Endothelial cell of umbilical vein (primary cell): ENCODE data around the gene TRAPPC6A. TPM values are rescaled to one million over a fixed set of nuclear protein-coding genes. Genes with fewer than 3 reads are reported as not detected.

Experiments used
- BruUV-seq: library from RNA; stranded (reverse); fragments of 400-500 nt; replicated peaks from 2 replicates; lab custom pipeline; 2021; lab: Mats Ljungman, UMichigan
- CTCF ChIA-PET: fragments of 300-600, 350-600 bp; sonication (Branson Sonifier 250); formaldehyde crosslinking; loops from one replicate; lab custom pipeline; 2021; ENCODE audit warnings: antibody characterized with exemption, inconsistent platforms; lab: Charles Lee
- POLR2A ChIA-PET: fragments of 300-600, 350-600 bp; sonication (Branson Sonifier 250); formaldehyde crosslinking; loops from one replicate; lab custom pipeline; 2021; ENCODE audit warnings: antibody characterized with exemption, inconsistent platforms; lab: Charles Lee
- DNase-seq: peaks from one replicate; pipeline ENCODE4 v3.0.0-alpha.2; 2011; ENCODE audit warnings: low read depth, low spot score
- FAIRE-seq: peaks from 2 replicates; lab custom pipeline; 2011; peaks lifted over from hg19 to GRCh38; lab: Jason Lieb, UNC
- H2AFZ ChIP-seq: 2 replicates; pipeline ENCODE4 v1.6.0; 2012; ENCODE audit warnings: low read depth, low read length, control low read depth, inconsistent platforms
- H3K27ac ChIP-seq: 2 replicates; pipeline ENCODE4 v1.5.1; 2011; ENCODE audit warnings: low read depth, mild to moderate bottlenecking, control low read depth, low read length, moderate library complexity; ENCODE audit not compliant: insufficient read depth
- H3K27me3 ChIP-seq, 2 experiments: 2 replicates each; pipeline versions ENCODE4 v1.6.0 to v1.6.1; 2011; ENCODE audit warnings: low read length in 2 of 2, mixed read lengths in 1 of 2; ENCODE audit not compliant: control insufficient read depth in 2 of 2, insufficient read depth in 2 of 2
- H3K36me3 ChIP-seq, 2 experiments: 2 replicates in 1 of 2; 3 replicates in 1 of 2; pipeline ENCODE4 v1.5.1; 2011; ENCODE audit warnings: low read length in 2 of 2, mild to moderate bottlenecking in 1 of 2, moderate library complexity in 1 of 2; ENCODE audit not compliant: control insufficient read depth in 2 of 2, insufficient read depth in 2 of 2; ENCODE audit errors: extremely low read depth in 1 of 2
- H3K4me1 ChIP-seq: 3 replicates; pipeline ENCODE4 v1.5.1; 2011; ENCODE audit warnings: mild to moderate bottlenecking, low read length; ENCODE audit not compliant: control insufficient read depth, insufficient read depth; ENCODE audit errors: extremely low read depth
- H3K4me2 ChIP-seq: 2 replicates; pipeline ENCODE4 v1.6.1; 2011; ENCODE audit warnings: low read length, control low read depth, mixed read lengths; ENCODE audit not compliant: insufficient read depth
- H3K4me3 ChIP-seq, 3 experiments: fragments of 200-600 bp in 1 of 3; sonication (generic), shearing (Covaris generic) in 1 of 3; replicated peaks in 1 of 3; 2 replicates each; pipeline ENCODE4 v1.5.1; 2011 to 2016; ENCODE audit warnings: control low read depth in 3 of 3, low read length in 3 of 3, mild to moderate bottlenecking in 2 of 3, inconsistent platforms in 1 of 3, low read depth in 1 of 3, moderate library complexity in 1 of 3; ENCODE audit not compliant: insufficient read depth in 1 of 3
- H3K79me2 ChIP-seq: 2 replicates; pipeline ENCODE4 v1.6.0; 2012; ENCODE audit warnings: low read length, inconsistent platforms; ENCODE audit not compliant: control insufficient read depth, insufficient read depth
- H3K9ac ChIP-seq: replicated peaks from 2 replicates; pipeline ENCODE3; 2011; ENCODE audit warnings: low read length, control low read depth; ENCODE audit not compliant: insufficient read depth; ENCODE audit errors: extremely low read depth
- H3K9me1 ChIP-seq: replicated peaks from 3 replicates; pipeline ENCODE4 v1.6.0; 2011; ENCODE audit warnings: mild to moderate bottlenecking, low read length; ENCODE audit not compliant: control insufficient read depth, insufficient read depth; ENCODE audit errors: extremely low read depth
- H3K9me3 ChIP-seq: replicated peaks from 2 replicates; pipeline ENCODE4 v1.5.1; 2012; ENCODE audit warnings: low read length, inconsistent platforms; ENCODE audit not compliant: control insufficient read depth, insufficient read depth
- H4K20me1 ChIP-seq: replicated peaks from 2 replicates; pipeline ENCODE3; 2011; ENCODE audit warnings: mild to moderate bottlenecking, low read length; ENCODE audit not compliant: control insufficient read depth, insufficient read depth; ENCODE audit errors: extremely low read depth
- CTCF ChIP-seq, 2 donors: IDR thresholded peaks; 1 replicate in 1 of 2; 2 replicates in 1 of 2; pipeline ENCODE4 v1.5.1; 2011; ENCODE audit warnings: low read length in 2 of 2, mild to moderate bottlenecking in 2 of 2, moderate library complexity in 2 of 2, control low read depth in 1 of 2, inconsistent platforms in 1 of 2, low read depth in 1 of 2; ENCODE audit not compliant: insufficient read depth in 1 of 2; ENCODE audit errors: extremely low read depth in 1 of 2
- EZH2 ChIP-seq: IDR thresholded peaks from 2 replicates; pipeline ENCODE4 v1.6.1; 2012; ENCODE audit warnings: borderline replicate concordance, low read depth, mild to moderate bottlenecking, moderate library complexity, low read length, inconsistent platforms; ENCODE audit not compliant: severe bottlenecking
- FOS ChIP-seq: IDR thresholded peaks from 2 replicates; pipeline ENCODE4 v1.6.1; 2011; ENCODE audit warnings: mild to moderate bottlenecking, low read length, moderate library complexity, borderline replicate concordance; ENCODE audit not compliant: insufficient read depth
- GATA2 ChIP-seq: IDR thresholded peaks from 2 replicates; pipeline ENCODE4 v1.7.0; 2011; ENCODE audit warnings: low read depth, mild to moderate bottlenecking, moderate library complexity, mixed read lengths, low read length; ENCODE audit not compliant: insufficient read length, insufficient read depth
- JUN ChIP-seq: IDR thresholded peaks from 2 replicates; pipeline ENCODE4 v1.6.1; 2011; ENCODE audit warnings: borderline replicate concordance, low read depth; ENCODE audit not compliant: insufficient read length, insufficient read depth
- MAX ChIP-seq: IDR thresholded peaks from 2 replicates; pipeline ENCODE4 v1.6.1; 2011; ENCODE audit not compliant: insufficient read depth, insufficient read length
- MYC ChIP-seq: IDR thresholded peaks from one replicate; pipeline ENCODE4 v1.6.1; 2011; ENCODE audit warnings: mild to moderate bottlenecking, low read depth, low read length
- POLR2A ChIP-seq: IDR thresholded peaks from 2 replicates; pipeline ENCODE4 v1.6.1; 2012; ENCODE audit warnings: low read depth, mild to moderate bottlenecking, control low read depth, low read length
- POLR2AphosphoS5 ChIP-seq: IDR thresholded peaks from 2 replicates; pipeline ENCODE4 v1.6.1; 2012; ENCODE audit warnings: low read depth, mild to moderate bottlenecking, control low read depth, low read length, moderate library complexity; ENCODE audit not compliant: insufficient read depth
- dilution Hi-C: fragments of 300-500 bp; cut with MboI; formaldehyde crosslinking; loops from one replicate; pipeline ENCODE4 v1.15.0; 2019; ENCODE audit warnings: low sequenced_read_pairs; ENCODE audit not compliant: extremely low pct_ligation_motif_present
- intact Hi-C: fragments of 100-400 bp; cut with micrococcal nuclease; formaldehyde crosslinking; loops from one replicate; pipeline ENCODE4 v1.10.0; 2022
- polyA plus RNA-seq, 4 experiments: library from polyadenylated mRNA; depleted of rRNA in 3 of 4; stranded (reverse) in 3 of 4; unstranded in 1 of 4; fragments of >200 nt; gene quantifications; 2 replicates each; pipeline versions ENCODE4 v1.2.1 to v1.2.3, GENCODE V29; 2011 to 2012; ENCODE audit warnings: missing spikeins in 1 of 4
- total RNA-seq: library from RNA; stranded (reverse); gene quantifications from 2 replicates; pipeline ENCODE4 v1.2.3, GENCODE V29; 2021

The TRAPPC6A gene
- total and polyA plus RNA-seq, 2 donors (not counting 3 experiments of a cell fraction or from before 2014, with no cell fraction given) = 18.1 to 45.4 TPM

- Histone ChIP-seq H3K9me1 (no peaks in the 10 kb centered on the region), H3K4me2 (no peak overlapping the region), H3K4me3 (no peak overlapping the region), H4K20me1 (no peaks in the 10 kb centered on the region), H3K79me2 (peaks cover 11% of the 10 kb centered on the region), H3K27ac (no peak overlapping the region), H2AFZ (no peak overlapping the region), H3K9ac (no peak overlapping the region), H3K9me3 (no peaks in the 10 kb centered on the region), H3K4me1 (peaks cover 9% of the 10 kb centered on the region), H3K27me3 (no peaks in the 10 kb centered on the region), H3K36me3 (no peaks in the 10 kb centered on the region)
- CTCF ChIA-PET = interaction anchor here (0.7 to 0.9 kb wide), 2 partner anchors 22 to 59 kb away, joined by 3 read pairs; no protein-coding TSS in a partner anchor
- intact Hi-C loops (no loop called here), dilution Hi-C loops (no loop called here)
- no TSS peak for BruUV-seq
- TF ChIP-seq MAX (no peak), MYC (no peak), EZH2 (no peak), JUN (no peak), FOS (no peak), POLR2A (no peak), CTCF (IDR thresholded peaks at IDR 0.05; ENCODE audit: extremely low read depth in 1 of 2, insufficient read depth in 1 of 2, low read depth in 1 of 2, low read length in 2 of 2) (no peak), GATA2 (no peak), POLR2AphosphoS5 (no peak)
- FAIRE-seq (no peak), DNase-seq (no peak)
- POLR2A ChIA-PET = no interaction called here
Observed at GRCh38 chr19:45184115-45184514, 6.1 kb upstream of the TRAPPC6A start.
